NOMO-1 (cell line): Measurements from ENCODE around the gene RASSF5.

Source experiments
- DNase-seq, 2 experiments: peaks; one replicate each; lab custom pipeline; 2025; ENCODE audit not compliant: unreplicated experiment in 2 of 2; lab: John Stamatoyannopoulos, UW

RASSF5 gene

GRCh38 chr1:206582537-206582936 lies 75.2 kb downstream of the RASSF5 start:
- no peak for DNase-seq

- DNase-seq = peak in 1 of 2 experiments; percentile 57
Measured at GRCh38 chr1:206582971-206583706, 75.8 kb downstream of the RASSF5 start.

- DNase-seq = peak; percentile 51 to 57
Measured at GRCh38 chr1:206583707-206584648, 76.6 kb downstream of the RASSF5 start.

- no peak for DNase-seq
Measured at GRCh38 chr1:206584683-206585082, 77.4 kb downstream of the RASSF5 start.

- DNase-seq = no peak
Measured at GRCh38 chr1:206586501-206587445, 79.4 kb downstream of the RASSF5 start.

GRCh38 chr1:206587904-206588303 lies 80.6 kb downstream of the RASSF5 start:
- no peak for DNase-seq

- no peak for DNase-seq
Measured at GRCh38 chr1:206588492-206588891, 81.2 kb downstream of the RASSF5 start.

- DNase-seq = no peak
Measured at GRCh38 chr1:206589206-206589605, 81.9 kb downstream of the RASSF5 start.

- peak in 1 of 2 experiments; percentile 13 for DNase-seq
Measured at GRCh38 chr1:206590025-206590758, 82.9 kb downstream of the RASSF5 start.

GRCh38 chr1:206591226-206591625 lies 83.9 kb downstream of the RASSF5 start:
- DNase-seq = no peak

GRCh38 chr1:206591696-206592095 lies 84.4 kb downstream of the RASSF5 start:
- DNase-seq = no peak

GRCh38 chr1:206593351-206593925 lies 86.1 kb downstream of the RASSF5 start:
- no peak for DNase-seq

- DNase-seq = no peak
Measured at GRCh38 chr1:206595581-206596318, 88.4 kb downstream of the RASSF5 start.

- DNase-seq = no peak
Measured at GRCh38 chr1:206596319-206596666, 89.0 kb downstream of the RASSF5 start.

- DNase-seq = no peak
Measured at GRCh38 chr1:206600527-206600926, 93.2 kb downstream of the RASSF5 start.

GRCh38 chr1:206604861-206605260 lies 97.5 kb downstream of the RASSF5 start:
- no peak for DNase-seq

- peak in 1 of 2 experiments; percentile 31 for DNase-seq
Measured at GRCh38 chr1:206606867-206607266, 99.5 kb downstream of the RASSF5 start.

- DNase-seq = peak in 1 of 2 experiments; percentile 21
Measured at GRCh38 chr1:206608108-206608698, 100.9 kb downstream of the RASSF5 start.
